ENCODE data around the gene PSAT1.

The PSAT1 gene

DNA sequence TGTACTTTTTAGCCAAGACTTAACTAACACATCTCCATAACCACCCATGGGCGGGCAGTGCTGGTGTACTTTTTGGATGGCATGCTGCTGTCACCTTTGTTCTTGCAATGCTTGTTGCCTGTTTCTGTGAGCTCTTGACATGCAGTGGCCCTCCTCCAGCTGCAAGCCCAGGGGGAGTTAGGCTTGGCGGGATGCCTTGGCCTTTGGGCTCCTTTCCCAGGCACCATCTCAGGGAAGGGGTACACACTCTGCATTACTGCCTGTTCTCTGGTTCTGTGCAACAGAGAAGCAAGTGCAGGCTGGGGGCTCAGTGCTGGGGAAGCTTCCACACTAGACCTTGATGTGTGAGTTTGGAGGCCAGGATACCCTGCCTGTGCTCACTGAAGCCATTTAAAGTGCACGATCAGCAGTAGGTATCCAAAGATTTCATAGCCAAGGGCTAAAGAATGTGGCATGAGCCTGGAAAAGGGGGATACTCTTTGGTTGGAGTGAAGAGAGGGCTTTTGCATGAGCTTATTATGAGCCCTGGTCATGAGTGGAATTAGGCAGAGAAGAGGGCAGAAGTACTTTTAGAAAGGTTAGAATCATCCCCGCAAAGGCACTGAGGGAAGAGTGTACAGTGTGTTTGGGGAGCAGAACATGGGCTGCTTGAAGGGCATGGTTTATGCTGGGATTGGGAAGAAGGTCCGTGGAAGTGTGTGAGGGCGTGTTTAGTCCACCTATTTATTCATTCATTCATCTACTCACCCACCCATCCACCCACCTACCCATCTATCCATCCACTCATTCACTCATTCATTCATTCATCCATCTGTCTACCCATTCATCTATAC is 22.5 kb downstream of the PSAT1 start:
- DNase-seq, result no peak

- no peak for DNase-seq
Observed at GRCh38 chr9:78320030-78320693, 23.2 kb downstream of the PSAT1 start.

DNA sequence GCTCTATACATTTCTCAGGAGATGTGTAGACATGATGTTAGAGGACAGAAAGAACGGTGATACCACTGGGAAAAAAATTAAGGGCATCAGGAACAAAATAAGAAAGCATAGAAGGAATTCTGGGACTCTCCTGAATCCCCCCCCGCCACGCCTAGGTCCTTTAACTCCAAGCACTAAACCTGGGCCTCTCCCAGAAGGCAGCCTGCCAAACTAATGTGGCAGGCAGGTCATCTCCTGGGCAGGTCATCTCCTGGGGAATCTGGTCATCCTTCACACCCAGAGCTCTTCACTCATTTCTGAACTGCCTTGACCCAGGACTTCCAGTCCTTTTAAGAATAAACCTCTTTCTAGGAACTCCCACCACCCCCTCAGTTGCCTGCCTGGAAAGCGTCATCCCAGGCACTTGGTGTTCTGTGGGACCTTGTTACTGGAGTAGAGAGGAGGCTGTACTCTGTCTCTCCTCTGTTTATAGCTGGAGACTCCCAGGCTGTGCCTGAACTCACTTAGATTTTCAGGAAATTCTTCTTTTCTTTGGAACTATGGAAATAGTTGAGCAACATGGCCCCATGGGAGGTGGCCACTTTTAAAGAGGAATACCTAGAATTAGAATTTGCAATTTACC is 24.1 kb downstream of the PSAT1 start:
- no peak for DNase-seq

DNA sequence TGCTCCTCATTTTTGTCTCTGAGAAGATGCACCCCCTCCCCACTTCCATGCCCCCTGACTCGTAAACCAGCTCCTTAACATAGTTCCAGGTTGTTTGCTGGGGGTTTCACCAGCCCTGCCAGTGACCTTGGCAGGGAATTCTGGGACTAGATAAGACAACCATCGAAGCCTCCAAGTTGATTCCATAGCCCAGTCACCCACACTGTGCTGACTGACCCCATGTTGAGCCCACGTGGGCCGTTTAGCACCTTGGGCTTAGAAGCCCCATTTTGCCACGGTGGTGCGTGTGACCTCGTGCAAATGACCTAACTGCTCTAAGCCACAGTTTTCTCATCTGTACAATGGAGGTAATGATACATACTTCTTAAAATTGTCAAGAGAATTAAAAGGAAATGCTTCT is 24.6 kb downstream of the PSAT1 start:
- DNase-seq, result no peak

- no peak for DNase-seq
Observed at GRCh38 chr9:78324068-78324650, 27.2 kb downstream of the PSAT1 start.

DNA sequence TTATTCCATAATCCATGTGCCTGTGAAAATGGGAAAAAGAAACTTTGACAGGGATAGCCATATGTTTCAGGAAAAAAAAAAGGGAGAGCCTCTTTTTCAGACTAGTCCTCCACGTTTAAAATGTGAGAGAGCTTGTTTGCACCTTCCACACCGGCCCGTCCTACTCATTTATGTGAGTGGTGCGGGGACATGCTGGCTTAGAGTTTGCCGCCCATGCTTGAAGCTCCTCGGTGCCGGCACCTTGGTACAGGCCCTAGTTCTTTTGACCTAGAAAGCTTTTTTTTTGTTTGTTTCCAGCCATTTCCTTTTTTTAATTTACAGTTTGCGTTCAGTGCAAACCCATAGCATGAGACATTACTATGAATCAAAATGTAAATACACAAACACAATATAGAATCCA is 27.8 kb downstream of the PSAT1 start:
- no peak for DNase-seq

DNA sequence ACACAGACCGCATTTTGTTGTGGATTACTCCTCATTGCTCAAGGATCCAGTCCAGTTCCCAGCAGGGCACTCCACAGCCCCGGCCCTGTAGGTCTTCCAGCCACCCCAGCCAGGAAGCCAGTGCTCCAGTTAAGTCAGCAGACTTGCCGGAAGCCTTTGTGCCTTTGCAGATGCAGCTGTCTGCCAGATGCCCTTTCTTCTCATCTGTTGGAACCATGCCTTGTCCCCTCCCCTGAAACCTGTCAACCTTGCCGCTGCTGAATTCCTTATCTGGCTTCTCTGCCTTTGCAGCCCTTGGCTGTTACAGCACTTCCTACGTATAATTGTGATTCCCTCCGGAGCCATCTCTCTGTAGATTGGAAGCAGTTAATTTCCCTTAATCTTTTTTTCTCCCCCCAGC is 28.4 kb downstream of the PSAT1 start:
- peak; percentile 63 for DNase-seq

GRCh38 chr9:78325846-78326360 is 29.0 kb downstream of the PSAT1 start:
- DNase-seq, result no peak

DNA sequence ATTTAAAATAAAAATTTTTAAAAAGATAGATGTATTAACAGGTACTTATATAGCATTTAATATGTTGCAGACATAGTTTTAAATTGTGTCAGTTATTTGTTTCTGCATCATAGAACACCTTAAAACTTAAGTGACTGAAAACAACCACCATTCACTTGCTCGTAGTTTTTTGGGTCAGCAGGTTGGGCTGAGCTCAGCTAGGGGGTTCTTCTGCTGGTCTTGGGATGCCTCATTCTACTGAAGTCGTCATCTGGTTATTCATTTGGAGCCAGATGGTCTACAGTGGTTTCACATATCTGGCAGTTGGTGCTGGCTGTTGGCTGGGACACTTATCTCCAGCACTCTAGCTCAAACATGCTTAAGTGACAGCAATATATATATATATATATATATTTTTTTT is 29.6 kb downstream of the PSAT1 start:
- peak; percentile 28 for DNase-seq

DNA sequence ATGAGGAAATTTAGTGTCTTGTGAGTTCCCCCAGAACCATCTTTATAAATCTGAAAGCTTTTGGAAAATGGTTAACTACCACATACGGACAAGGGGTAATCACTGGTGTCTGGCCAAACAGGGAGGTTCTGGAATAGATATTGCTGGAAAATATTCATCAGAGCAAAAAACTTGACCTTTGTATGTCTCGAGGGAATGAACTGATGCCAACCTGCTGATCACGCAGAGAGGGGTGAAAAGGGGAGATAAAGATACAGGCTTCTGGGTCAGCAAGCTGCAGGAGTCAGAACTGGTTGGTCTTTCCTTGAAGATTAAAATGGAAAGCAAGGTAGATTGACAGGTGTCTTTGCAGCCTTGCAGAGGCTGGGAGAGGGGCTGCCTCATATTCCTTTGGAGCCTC is 35.5 kb downstream of the PSAT1 start:
- no peak for DNase-seq

DNA sequence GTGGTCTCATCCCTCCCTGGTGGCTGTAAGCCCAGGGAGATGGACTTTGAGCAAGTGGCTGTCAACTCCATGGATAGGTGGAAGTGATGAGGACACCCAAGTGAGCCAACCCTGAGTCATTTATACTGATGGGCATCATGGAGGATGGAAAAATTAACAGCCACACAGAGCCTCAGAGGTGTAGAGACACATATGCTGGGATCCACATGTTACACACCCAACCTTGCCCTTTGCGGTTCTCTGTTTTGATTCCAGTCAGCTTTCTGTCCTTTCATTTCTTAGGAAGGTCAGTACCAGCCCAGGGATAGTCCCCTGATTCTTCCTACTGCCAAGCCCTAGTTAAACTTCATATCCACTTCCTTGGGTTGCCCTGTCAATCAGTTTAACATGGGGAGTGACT is 51.9 kb downstream of the PSAT1 start:
- DNase-seq, result no peak

DNA sequence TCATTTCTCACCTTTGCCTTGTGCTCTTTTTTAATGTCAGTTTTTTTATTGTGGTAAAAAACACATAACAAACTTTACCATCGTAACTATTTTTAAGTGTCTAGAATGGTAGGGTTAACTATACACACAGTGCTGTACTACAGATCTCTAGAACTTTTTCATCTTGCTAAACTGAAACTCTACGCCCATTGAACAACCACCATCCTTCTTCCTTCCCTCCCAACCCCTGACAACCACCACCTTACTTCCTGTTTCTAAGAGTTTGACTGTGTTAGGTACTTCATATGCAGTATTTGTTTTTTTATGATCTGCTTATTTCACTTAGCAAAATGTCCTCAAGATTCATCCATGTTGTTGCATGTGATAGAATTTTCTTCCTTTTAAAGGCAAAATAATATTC is 54.9 kb downstream of the PSAT1 start:
- no peak for DNase-seq

GRCh38 chr9:78354324-78354973 is 57.5 kb downstream of the PSAT1 start:
- no peak for DNase-seq

DNA sequence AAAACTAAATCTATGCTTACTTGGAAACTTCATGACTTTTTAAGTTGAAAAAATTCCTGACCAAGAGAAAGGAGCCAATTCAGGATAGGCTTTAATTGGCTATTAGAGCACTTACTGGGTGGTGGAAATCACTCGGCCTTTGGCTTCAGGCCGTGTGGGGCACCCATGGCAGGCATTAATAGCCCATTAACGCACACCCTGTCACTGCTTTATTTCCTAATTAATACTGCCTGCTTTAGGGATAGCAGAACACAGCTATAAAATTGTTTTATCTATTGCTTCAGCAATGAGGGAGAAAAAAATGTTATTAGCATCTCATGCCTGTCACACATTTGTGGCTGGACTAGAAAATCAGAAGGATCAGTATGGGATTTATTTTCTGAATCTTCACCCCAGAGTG is 58.1 kb downstream of the PSAT1 start:
- no peak for DNase-seq

GRCh38 chr9:78356634-78357033 is 59.7 kb downstream of the PSAT1 start:
- DNase-seq, result no peak

DNA sequence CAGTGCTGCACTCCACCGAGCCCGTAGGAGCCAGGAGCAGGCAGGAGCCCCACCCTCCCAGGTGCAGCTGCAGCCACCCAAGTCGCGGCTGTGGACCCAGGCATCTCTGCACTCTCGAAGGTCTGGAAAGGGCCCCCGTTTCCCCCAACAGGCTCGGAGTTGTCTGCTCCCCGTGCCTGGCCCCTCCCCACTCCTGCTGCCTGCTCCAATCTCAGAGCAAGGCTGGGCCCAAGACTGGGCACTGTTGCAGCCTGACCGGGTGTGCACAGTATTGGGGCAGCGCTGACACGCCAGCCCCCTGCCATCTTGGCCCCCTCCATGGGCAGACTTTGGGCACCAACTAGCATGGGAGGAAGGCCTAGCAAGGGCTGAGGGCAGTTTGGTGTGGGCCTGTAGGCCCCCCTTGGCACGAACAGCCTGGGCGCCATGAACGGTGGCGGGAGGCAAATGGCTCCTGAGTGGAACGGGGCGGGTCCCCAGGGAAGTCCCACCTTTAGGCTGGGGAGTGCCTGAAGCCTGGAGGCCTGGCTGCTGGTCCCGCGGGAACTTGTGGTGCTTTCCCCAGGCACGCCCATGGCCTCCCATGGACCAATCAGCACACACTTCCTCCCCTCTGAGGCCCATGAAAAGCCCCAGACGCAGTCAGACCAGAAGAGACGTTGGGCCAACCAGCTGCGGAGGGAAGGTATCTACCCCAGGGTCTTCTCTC is 60.4 kb downstream of the PSAT1 start:
- DNase-seq, result no peak

DNA sequence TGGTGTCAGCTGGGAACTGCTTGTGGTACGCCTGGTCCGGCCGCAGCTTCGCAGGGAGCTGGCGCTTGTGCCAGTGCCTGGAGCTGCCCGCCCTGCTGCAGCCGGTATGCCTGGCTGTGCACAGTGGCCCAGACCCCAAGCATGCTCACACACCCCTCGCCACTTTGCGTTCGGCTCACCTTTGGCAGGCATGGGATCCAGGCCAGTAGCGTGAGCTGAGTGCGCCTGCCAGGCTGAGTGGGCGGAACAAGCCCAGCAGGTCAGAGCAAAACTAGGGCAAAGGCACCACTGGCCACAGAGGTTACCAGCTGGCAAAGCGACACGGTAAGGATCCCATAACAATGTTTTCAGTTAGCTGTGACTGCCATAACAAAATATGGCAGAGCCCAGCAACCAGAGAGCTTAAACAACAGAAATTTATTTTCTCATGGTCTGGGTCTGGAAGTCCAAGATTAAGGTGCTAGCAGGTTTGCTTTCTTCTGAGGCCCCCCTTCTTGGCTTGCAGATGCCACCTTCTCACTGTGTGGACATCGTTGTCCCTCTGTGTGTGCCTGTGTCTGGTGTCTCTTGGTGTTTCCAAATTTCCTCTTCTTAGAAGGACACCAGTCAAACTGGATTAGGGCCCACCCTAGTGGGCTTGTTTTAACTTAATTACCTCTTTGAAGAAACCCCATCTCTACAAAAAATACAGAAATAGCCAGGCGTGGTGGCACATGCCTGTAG is 61.6 kb downstream of the PSAT1 start:
- DNase-seq, result no peak

- DNase-seq, result peak; percentile 51
Observed at GRCh38 chr9:78363221-78363620, 66.3 kb downstream of the PSAT1 start.

DNA sequence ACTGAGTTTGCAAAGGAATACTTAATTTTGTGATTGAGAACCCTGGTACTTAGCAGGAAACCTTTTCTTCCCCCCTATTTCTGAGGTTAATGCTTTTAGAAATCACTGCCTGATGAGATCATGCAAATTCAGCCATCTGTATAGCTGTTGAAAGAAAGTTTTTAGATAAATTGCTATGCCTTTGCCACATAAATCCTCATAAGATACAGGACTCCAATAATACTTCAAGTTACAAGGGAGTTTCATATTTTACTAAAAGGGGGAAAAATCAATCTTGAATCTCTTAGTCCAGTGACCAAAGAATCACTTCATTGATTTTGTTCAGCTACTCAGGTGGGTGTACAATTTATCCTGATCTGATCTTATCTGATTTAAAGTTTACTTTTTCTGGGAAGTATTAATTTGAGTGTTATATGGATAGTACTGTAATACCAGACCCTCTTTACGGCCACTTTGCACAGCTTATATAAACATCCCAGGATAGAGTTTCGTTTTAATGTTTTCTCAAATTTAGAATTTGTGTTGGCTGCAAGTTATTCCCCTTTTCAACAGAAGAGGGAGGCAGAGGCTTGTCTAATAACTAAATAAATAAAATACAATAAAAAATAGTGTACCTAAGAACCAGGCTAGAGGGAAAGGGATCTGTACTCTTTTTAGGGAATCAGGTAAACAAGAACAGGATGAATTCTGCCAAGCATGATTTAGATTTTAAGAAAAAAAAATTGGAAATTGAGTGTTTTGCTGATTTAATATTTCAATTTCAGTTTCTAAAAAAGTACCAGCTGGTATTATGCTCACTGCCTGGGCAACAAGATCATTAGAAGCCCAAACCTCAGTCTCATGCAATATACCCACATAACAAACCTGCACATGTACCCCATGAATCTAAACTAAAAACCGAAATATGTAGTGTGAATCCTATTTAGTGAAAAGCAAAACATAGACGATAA is 69.1 kb downstream of the PSAT1 start:
- peak; percentile 27 for DNase-seq

DNA sequence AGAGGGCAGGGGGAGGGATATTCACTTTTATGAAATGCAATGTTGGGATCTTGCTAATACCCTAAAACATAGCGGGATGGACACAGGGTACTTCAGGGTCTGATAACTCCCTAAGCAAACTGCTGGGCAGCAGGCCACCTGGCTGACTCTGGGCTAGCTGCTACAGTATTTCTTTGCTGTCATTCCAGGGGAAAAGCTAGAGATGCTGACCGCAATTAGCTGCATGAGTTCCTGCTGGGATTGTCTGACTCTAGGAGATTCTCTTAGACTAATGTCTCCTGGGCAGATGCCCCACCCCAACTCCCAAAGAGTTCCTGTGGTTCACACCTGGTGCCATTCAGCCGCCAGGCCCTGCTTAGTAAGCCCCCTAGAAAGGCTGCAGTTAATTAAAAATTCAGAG is 69.9 kb downstream of the PSAT1 start:
- no peak for DNase-seq

Measured in fibroblast of skin of abdomen (primary cell).